ENCODE measurements around the gene ACSF3.

ACSF3 gene

GRCh38 chr16:89134269-89134668 is 40.6 kb downstream of the ACSF3 start:
- DNase-seq: no peak

GRCh38 chr16:89135166-89135565 is 41.5 kb downstream of the ACSF3 start:
- no peak for DNase-seq

GRCh38 chr16:89135971-89136765 is 42.5 kb downstream of the ACSF3 start:
- DNase-seq: no peak

GRCh38 chr16:89136931-89137330 is 43.3 kb downstream of the ACSF3 start:
- DNase-seq: no peak

- DNase-seq: no peak
Measured at GRCh38 chr16:89137666-89138512, 44.2 kb downstream of the ACSF3 start.

- no peak for DNase-seq
Measured at GRCh38 chr16:89138513-89138795, 44.8 kb downstream of the ACSF3 start.

- no peak for DNase-seq
Measured at GRCh38 chr16:89138843-89139520, 45.3 kb downstream of the ACSF3 start.

GRCh38 chr16:89139907-89140361 is 46.3 kb downstream of the ACSF3 start:
- no peak for DNase-seq

GRCh38 chr16:89140401-89140800 is 46.7 kb downstream of the ACSF3 start:
- no peak for DNase-seq

- no peak for DNase-seq
Measured at GRCh38 chr16:89140981-89141883, 47.6 kb downstream of the ACSF3 start.

GRCh38 chr16:89141884-89142267 is 48.2 kb downstream of the ACSF3 start:
- no peak for DNase-seq

GRCh38 chr16:89142474-89143195 is 49.0 kb downstream of the ACSF3 start:
- no peak for DNase-seq

GRCh38 chr16:89143201-89143741 is 49.6 kb downstream of the ACSF3 start:
- no peak for DNase-seq

- DNase-seq: no peak
Measured at GRCh38 chr16:89143911-89144675, 50.4 kb downstream of the ACSF3 start.

- DNase-seq: no peak
Measured at GRCh38 chr16:89144681-89145080, 51.0 kb downstream of the ACSF3 start.

- DNase-seq: no peak
Measured at GRCh38 chr16:89145406-89146161, 51.9 kb downstream of the ACSF3 start.

GRCh38 chr16:89146211-89147005 is 52.8 kb downstream of the ACSF3 start:
- no peak for DNase-seq

- no peak for DNase-seq
Measured at GRCh38 chr16:89147085-89147817, 53.6 kb downstream of the ACSF3 start.

Measured in stimulated activated CD4-positive, alpha-beta T cell treated with anti-CD3 and anti-CD28 coated beads, Interleukin-2, amount 100 ng/mL, for 48 hours (primary cell).